HG03439 (cell line): ENCODE results near the gene UPK1A.
"Not testable (repeated sequence)": the region's sequence is repeated elsewhere in the genome, so short reads cannot be mapped to it uniquely, and the experiment has no call there.

Experiments used
- ATAC-seq: cut with Tn5 transposase; IDR thresholded peaks from one replicate; pipeline ENCODE4 v1.9.1; 2021; ENCODE audit warnings: mild to moderate bottlenecking, moderate library complexity; ENCODE audit not compliant: unreplicated experiment

Gene UPK1A

GRCh38 chr19:35644206-35644986 is 21.9 kb upstream of the UPK1A start:
- peak; percentile 72 for ATAC-seq

GRCh38 chr19:35644987-35645679 is 21.2 kb upstream of the UPK1A start:
- ATAC-seq = no peak

GRCh38 chr19:35645680-35646511 is 20.4 kb upstream of the UPK1A start:
- no peak for ATAC-seq

- ATAC-seq = peak; percentile 53
Measured at GRCh38 chr19:35648017-35648961, 18.0 kb upstream of the UPK1A start, which contains the start of gene COX6B1. COX6B1 (plus strand) TSS chr19:35648323; CDS start chr19:35651244, 2,921 bp downstream.

- ATAC-seq = no peak
Measured at GRCh38 chr19:35650581-35650980, 15.7 kb upstream of the UPK1A start.

GRCh38 chr19:35654828-35655227 is 11.5 kb upstream of the UPK1A start:
- not testable (repeated sequence) for ATAC-seq

- no peak for ATAC-seq
Measured at GRCh38 chr19:35655600-35655999, 10.7 kb upstream of the UPK1A start.

GRCh38 chr19:35656700-35657099 is 9.6 kb upstream of the UPK1A start:
- no peak for ATAC-seq

- ATAC-seq = no peak
Measured at GRCh38 chr19:35657904-35658700, 8.2 kb upstream of the UPK1A start.

GRCh38 chr19:35661995-35662340 is 4.3 kb upstream of the UPK1A start:
- no peak for ATAC-seq

GRCh38 chr19:35663981-35664380 is 2.3 kb upstream of the UPK1A start:
- ATAC-seq = no peak

GRCh38 chr19:35665157-35665556 is 1.2 kb upstream of the UPK1A start:
- no peak for ATAC-seq

GRCh38 chr19:35665604-35666003 is 713 bp upstream of the UPK1A start:
- no peak for ATAC-seq

- no peak for ATAC-seq
Measured at GRCh38 chr19:35669566-35669965, 3.2 kb downstream of the UPK1A start.

GRCh38 chr19:35669974-35670373 is 3.7 kb downstream of the UPK1A start:
- no peak for ATAC-seq

GRCh38 chr19:35670686-35671085 is 4.4 kb downstream of the UPK1A start:
- no peak for ATAC-seq

GRCh38 chr19:35671818-35672217 is 5.5 kb downstream of the UPK1A start:
- ATAC-seq = no peak

- no peak for ATAC-seq
Measured at GRCh38 chr19:35673121-35673804, 6.9 kb downstream of the UPK1A start.

GRCh38 chr19:35675589-35676140 is 9.3 kb downstream of the UPK1A start:
- no peak for ATAC-seq
